Measurements from ENCODE around the gene GABBR1. TPM values are rescaled to one million over a fixed set of nuclear protein-coding genes. Genes with fewer than 3 reads are reported as not detected.

GABBR1 gene
- total RNA-seq, 1 experiment from 2014 or later: 146 TPM

- Mint-ChIP-seq H3K36me3 (ENCODE audit: insufficient read depth in 1 of 3, low read depth in 3 of 3) (peaks cover 0 to 6% (median 2%) of the 10 kb centered on the region in 3 experiments; a peak in 4 of 7 replicates), H3K4me1 (0 out of 4 replicates have a peak, but pooled peaks cover 0 to 3% of the 10 kb centered on the region in 2 experiments), H3K9me3 (no peaks in the 10 kb centered on the region), H3K27ac (no peak within 1 kb of the TSS; a peak in 1 of 7 replicates), H3K27me3 (ENCODE audit: low read depth) (no peaks in the 10 kb centered on the region; the same call in 1 of the 2 replicates), H3K4me3 (no peak within 1 kb of the TSS)
- Histone ChIP-seq H2BK20ac (ENCODE audit: low read depth, low read length, poor library complexity, severe bottlenecking) (no peak within 1 kb of the TSS), H2BK15ac (ENCODE audit: low read depth, low read length) (no peak within 1 kb of the TSS), H3K27me3 (ENCODE audit: insufficient read depth, low read length) (no peaks in the 10 kb centered on the region; the same call in 1 of the 2 replicates), H3K79me2 (ENCODE audit: insufficient read depth, low read length) (no peaks in the 10 kb centered on the region), H3K4ac (ENCODE audit: low read depth, low read length) (no peak within 1 kb of the TSS), H3K56ac (ENCODE audit: insufficient read length, low read depth, low read length) (no peak within 1 kb of the TSS), H3K4me1 (ENCODE audit: insufficient read depth, low read length) (no peaks in the 10 kb centered on the region), H2AFZ (ENCODE audit: low read length) (no peak within 1 kb of the TSS), H3K18ac (ENCODE audit: insufficient read length, low read depth, low read length) (no peak within 1 kb of the TSS), H2AK5ac (ENCODE audit: insufficient read length, low read length) (no peak within 1 kb of the TSS), H3T11ph (ENCODE audit: low read length) (no peak within 1 kb of the TSS), H3K23ac (ENCODE audit: insufficient read length, low read depth, low read length) (no peak within 1 kb of the TSS), H3K4me2 (ENCODE audit: insufficient read depth, insufficient read length, low read length) (no peak within 1 kb of the TSS), H2BK5ac (ENCODE audit: insufficient read length, low read length) (no peak within 1 kb of the TSS), H4K20me1 (ENCODE audit: control insufficient read depth, insufficient read depth, insufficient read length) (no peaks in the 10 kb centered on the region), H3K23me2 (ENCODE audit: insufficient read length, low read depth, low read length, poor library complexity, severe bottlenecking) (no peaks in the 10 kb centered on the region), H2BK120ac (ENCODE audit: low read depth, low read length, poor library complexity, severe bottlenecking) (no peak within 1 kb of the TSS), H4K8ac (replicated peaks; ENCODE audit: insufficient read length, low read depth, low read length) (no peak within 1 kb of the TSS), H3K9ac (ENCODE audit: extremely low read depth, insufficient read length, low read length) (no peak within 1 kb of the TSS), H2BK12ac (ENCODE audit: insufficient read length, low read depth, low read length) (no peak within 1 kb of the TSS), H3K9me3 (ENCODE audit: control insufficient read depth, low read depth, low read length) (no peaks in the 10 kb centered on the region), H4K5ac (ENCODE audit: insufficient read length, low read depth, low read length) (no peak within 1 kb of the TSS), H3K79me1 (ENCODE audit: insufficient read depth, low read depth, low read length, poor library complexity, severe bottlenecking) (no peaks in the 10 kb centered on the region), H4K91ac (ENCODE audit: insufficient read length, low read depth, low read length) (no peak within 1 kb of the TSS), H3K27ac (ENCODE audit: insufficient read length, low read depth, low read length) (no peak within 1 kb of the TSS), H3K14ac (ENCODE audit: insufficient read depth, low read length) (no peak within 1 kb of the TSS)
- TF ChIP-seq, protein P1, sequence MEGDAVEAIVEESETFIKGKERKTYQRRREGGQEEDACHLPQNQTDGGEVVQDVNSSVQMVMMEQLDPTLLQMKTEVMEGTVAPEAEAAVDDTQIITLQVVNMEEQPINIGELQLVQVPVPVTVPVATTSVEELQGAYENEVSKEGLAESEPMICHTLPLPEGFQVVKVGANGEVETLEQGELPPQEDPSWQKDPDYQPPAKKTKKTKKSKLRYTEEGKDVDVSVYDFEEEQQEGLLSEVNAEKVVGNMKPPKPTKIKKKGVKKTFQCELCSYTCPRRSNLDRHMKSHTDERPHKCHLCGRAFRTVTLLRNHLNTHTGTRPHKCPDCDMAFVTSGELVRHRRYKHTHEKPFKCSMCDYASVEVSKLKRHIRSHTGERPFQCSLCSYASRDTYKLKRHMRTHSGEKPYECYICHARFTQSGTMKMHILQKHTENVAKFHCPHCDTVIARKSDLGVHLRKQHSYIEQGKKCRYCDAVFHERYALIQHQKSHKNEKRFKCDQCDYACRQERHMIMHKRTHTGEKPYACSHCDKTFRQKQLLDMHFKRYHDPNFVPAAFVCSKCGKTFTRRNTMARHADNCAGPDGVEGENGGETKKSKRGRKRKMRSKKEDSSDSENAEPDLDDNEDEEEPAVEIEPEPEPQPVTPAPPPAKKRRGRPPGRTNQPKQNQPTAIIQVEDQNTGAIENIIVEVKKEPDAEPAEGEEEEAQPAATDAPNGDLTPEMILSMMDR (conservative IDR thresholded peaks at IDR 0.05): no peak
- DNase-seq: no peak
These were observed 48.2 kb downstream of the GABBR1 start, which contains the start of gene OR2H2 for GRCh38 chr6:29584821-29585220. TSS of gene OR2H2 (plus strand) at chr6:29585121. CDS start at chr6:29587945, 2,824 bp downstream.
